Panc1 (cell line): ENCODE data around the gene GLT1D1. TPM values are rescaled to one million over a fixed set of nuclear protein-coding genes. Genes with fewer than 3 reads are reported as not detected.

Source experiments
- ATAC-seq: fragments of 200-7000 bp; cut with Tn5 transposase; 2 replicates; pipeline ENCODE4 v1.9.1; 2020; ENCODE audit warnings: mild to moderate bottlenecking, moderate library complexity
- BruUV-seq: library from RNA; stranded (reverse); fragments of 400-500 nt; replicated peaks from 2 replicates; lab custom pipeline; 2021; lab: Mats Ljungman, UMichigan
- CTCF ChIA-PET: fragments of 300-600 bp; sonication (Branson Sonifier 250); formaldehyde crosslinking; loops from one replicate; lab custom pipeline; 2022; ENCODE audit warnings: antibody characterized with exemption; lab: Charles Lee
- POLR2A ChIA-PET: fragments of 300-600 bp; sonication (Branson Sonifier 250); formaldehyde crosslinking; loops from one replicate; lab custom pipeline; 2022; ENCODE audit warnings: antibody characterized with exemption; lab: Charles Lee
- DNase-seq: peaks from one replicate; pipeline ENCODE4 v3.0.0-alpha.2; 2010; ENCODE audit warnings: low read depth, low spot score
- H3K27ac ChIP-seq: 2 replicates; pipeline ENCODE4 v1.5.1; 2011; ENCODE audit warnings: mild to moderate bottlenecking, low read length, inconsistent platforms
- H3K27me3 ChIP-seq: fragments of 200-500 bp; sonication (Bioruptor generic); 2 replicates; pipeline ENCODE4 v1.6.0; 2014; ENCODE audit warnings: low read length, inconsistent platforms; ENCODE audit not compliant: control insufficient read depth, insufficient read depth
- H3K36me3 ChIP-seq: fragments of 200-500 bp; sonication (Bioruptor generic); 2 replicates; pipeline ENCODE4 v1.5.1; 2014; ENCODE audit warnings: inconsistent platforms, mild to moderate bottlenecking, low read length, moderate library complexity; ENCODE audit not compliant: control insufficient read depth, insufficient read depth
- H3K4me1 ChIP-seq: 2 replicates; pipeline ENCODE4 v1.5.1; 2011; ENCODE audit warnings: inconsistent platforms, mild to moderate bottlenecking, low read length, moderate library complexity; ENCODE audit not compliant: control insufficient read depth, insufficient read depth
- H3K4me3 ChIP-seq, 2 experiments: 2 replicates each; pipeline ENCODE4 v1.5.1; 2011 to 2012; ENCODE audit warnings: low read depth in 2 of 2, low read length in 2 of 2, mild to moderate bottlenecking in 2 of 2, inconsistent platforms in 1 of 2, moderate library complexity in 1 of 2
- H3K9me3 ChIP-seq: fragments of 200-500 bp; sonication (Bioruptor generic); 2 replicates; pipeline ENCODE4 v1.5.1; 2014; ENCODE audit warnings: low read depth, mild to moderate bottlenecking, inconsistent platforms, low read length, moderate library complexity; ENCODE audit not compliant: control insufficient read depth, insufficient read depth
- CTCF ChIP-seq: fragments of 450-650 bp; IDR thresholded peaks from 2 replicates; pipeline ENCODE4 v1.5.1; 2017; ENCODE audit warnings: mild to moderate bottlenecking
- POLR2AphosphoS5 ChIP-seq: IDR thresholded peaks from 2 replicates; pipeline ENCODE4 v1.6.1; 2012; ENCODE audit warnings: mild to moderate bottlenecking, low read depth, low read length, moderate library complexity
- REST ChIP-seq, 2 experiments: IDR thresholded peaks; 2 replicates each; pipeline ENCODE4 v1.6.1; 2011 to 2012; ENCODE audit warnings: low read depth in 2 of 2, control low read depth in 1 of 2, low read length in 1 of 2, mild to moderate bottlenecking in 1 of 2, moderate library complexity in 1 of 2; ENCODE audit not compliant: insufficient read depth in 1 of 2
- SIN3A ChIP-seq: IDR thresholded peaks from 2 replicates; pipeline ENCODE4 v1.6.1; 2012; ENCODE audit warnings: low read depth, mild to moderate bottlenecking, low read length, moderate library complexity, borderline replicate concordance; ENCODE audit not compliant: insufficient read depth
- TCF7L2 ChIP-seq: IDR thresholded peaks from 2 replicates; pipeline ENCODE4 v1.6.1; 2011; ENCODE audit warnings: mild to moderate bottlenecking, low read depth, low read length, inconsistent platforms
- in situ Hi-C: cut with HindIII; loops from 2 replicates; pipeline ENCODE4 v1.10.0; 2016; ENCODE audit warnings: low sequenced_read_pairs, low pct_unique_long_range_greater_than_20kb
- intact Hi-C: fragments of 100-400 bp; cut with micrococcal nuclease; formaldehyde crosslinking; loops from one replicate; pipeline ENCODE4 v1.10.0; 2022; ENCODE audit not compliant: unreplicated experiment
- total RNA-seq: library from RNA; stranded (reverse); gene quantifications from one replicate; pipeline ENCODE4 v1.2.1, GENCODE V29; 2021; ENCODE audit not compliant: unreplicated experiment

The GLT1D1 gene
- total RNA-seq, 1 experiment from 2014 or later: not detected

- Histone ChIP-seq H3K4me3 (no peak overlapping the region), H3K4me1 (no peaks in the 10 kb centered on the region; the same call in 1 of the 2 replicates), H3K36me3 (no peaks in the 10 kb centered on the region), H3K27me3 (peaks cover 3% of the 10 kb centered on the region; the same call in 1 of the 2 replicates), H3K27ac (no peak overlapping the region), H3K9me3 (no peaks in the 10 kb centered on the region)
- ChIA-PET POLR2A (no interaction called here), CTCF (no interaction called here)
- intact Hi-C loops (no loop called here), in situ Hi-C loops (no loop called here)
- BruUV-seq: no TSS peak
- ATAC-seq (no peak), DNase-seq (no peak)
- TF ChIP-seq TCF7L2 (no peak), POLR2AphosphoS5 (no peak), SIN3A (no peak), CTCF (no peak)
Observed at GRCh38 chr12:128977441-128977840, 124.2 kb downstream of the GLT1D1 start.

GRCh38 chr12:128978067-128978466 is 124.8 kb downstream of the GLT1D1 start:
- TF ChIP-seq TCF7L2: no peak
- no peak for TF ChIP-seq CTCF
- TF ChIP-seq REST (IDR thresholded peaks at IDR 0.05; ENCODE audit: insufficient read depth in 1 of 2, low read depth in 2 of 2, low read length in 1 of 2): no peak
- no peak for TF ChIP-seq POLR2AphosphoS5
- TF ChIP-seq SIN3A: no peak
- BruUV-seq: no TSS peak
- peaks cover 3% of the 10 kb centered on the region; the same call in 1 of the 2 replicates for H3K27me3 ChIP-seq
- H3K4me1 ChIP-seq: no peaks in the 10 kb centered on the region; the same call in 1 of the 2 replicates
- CTCF ChIA-PET: no interaction called here
- H3K4me3 ChIP-seq: no peak overlapping the region
- H3K9me3 ChIP-seq: no peaks in the 10 kb centered on the region
- intact Hi-C loops: no loop called here
- in situ Hi-C loops: no loop called here
- no peak overlapping the region for H3K27ac ChIP-seq
- POLR2A ChIA-PET: no interaction called here
- no peaks in the 10 kb centered on the region for H3K36me3 ChIP-seq
- ATAC-seq (no peak), DNase-seq (no peak)
